ENCODE results near the gene CDC23. TPM values are rescaled to one million over a fixed set of nuclear protein-coding genes. Genes with fewer than 3 reads are reported as not detected.

The CDC23 gene, protein sequence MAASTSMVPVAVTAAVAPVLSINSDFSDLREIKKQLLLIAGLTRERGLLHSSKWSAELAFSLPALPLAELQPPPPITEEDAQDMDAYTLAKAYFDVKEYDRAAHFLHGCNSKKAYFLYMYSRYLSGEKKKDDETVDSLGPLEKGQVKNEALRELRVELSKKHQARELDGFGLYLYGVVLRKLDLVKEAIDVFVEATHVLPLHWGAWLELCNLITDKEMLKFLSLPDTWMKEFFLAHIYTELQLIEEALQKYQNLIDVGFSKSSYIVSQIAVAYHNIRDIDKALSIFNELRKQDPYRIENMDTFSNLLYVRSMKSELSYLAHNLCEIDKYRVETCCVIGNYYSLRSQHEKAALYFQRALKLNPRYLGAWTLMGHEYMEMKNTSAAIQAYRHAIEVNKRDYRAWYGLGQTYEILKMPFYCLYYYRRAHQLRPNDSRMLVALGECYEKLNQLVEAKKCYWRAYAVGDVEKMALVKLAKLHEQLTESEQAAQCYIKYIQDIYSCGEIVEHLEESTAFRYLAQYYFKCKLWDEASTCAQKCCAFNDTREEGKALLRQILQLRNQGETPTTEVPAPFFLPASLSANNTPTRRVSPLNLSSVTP
- total RNA-seq: 25.6 and 28.6 TPM in 2 replicates

DNA sequence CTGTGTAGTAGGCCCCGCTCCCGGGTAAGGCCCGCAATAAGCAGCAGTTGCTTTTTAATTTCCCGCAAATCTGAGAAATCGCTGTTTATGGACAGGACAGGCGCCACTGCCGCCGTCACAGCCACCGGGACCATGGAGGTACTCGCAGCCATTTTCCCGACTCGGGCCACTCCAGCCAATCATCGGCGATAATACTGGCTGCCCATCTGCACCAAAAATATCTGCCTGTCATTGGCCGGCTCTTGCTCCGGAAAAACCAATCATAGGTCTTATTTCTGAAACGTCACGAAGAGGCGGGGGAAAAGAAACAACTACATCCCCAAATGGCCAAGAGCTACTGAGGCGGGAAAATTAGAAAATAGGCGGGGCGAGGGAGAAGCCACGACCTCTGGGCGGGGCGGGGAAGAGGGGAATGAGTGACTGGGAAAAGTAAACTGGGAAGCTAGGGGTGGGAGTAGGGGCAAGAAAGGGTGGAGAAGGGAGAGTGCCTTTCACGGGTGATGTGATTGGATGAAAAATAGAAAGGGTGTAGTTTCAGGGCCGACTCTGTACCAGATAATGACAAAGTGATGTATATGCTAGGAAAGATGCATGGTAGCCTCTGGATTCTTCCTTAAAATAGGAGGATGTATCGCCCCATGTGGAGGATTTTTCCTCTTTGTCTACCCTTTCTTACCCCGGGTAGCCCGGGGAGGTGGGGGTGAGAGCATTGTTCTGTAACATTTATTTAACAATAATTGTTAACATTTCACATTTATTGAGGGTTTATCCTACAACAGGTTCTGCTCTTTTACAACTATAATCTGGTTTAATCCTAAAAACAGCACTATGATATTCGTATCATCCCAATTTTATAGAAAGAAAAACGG, at the start of gene CDC23:
Gene CDC23, minus strand, starts transcription at position 163 of the 869 bp plus-strand sequence. Its CDS starts 11 bp downstream, at position 152.
- peak within 1 kb of the TSS; percentile 100 for H2AFZ ChIP-seq (ENCODE audit: low read length)
- H3K4me3 ChIP-seq (ENCODE audit: insufficient read depth, low read length): peak within 1 kb of the TSS; percentile 100
- H3K79me2 ChIP-seq (ENCODE audit: insufficient read depth, low read length): peaks cover 45% of the 10 kb centered on the region
- peak within 1 kb of the TSS; percentile 97 for H3K27ac ChIP-seq (ENCODE audit: low read depth, low read length)
- TF ChIP-seq CTCF (IDR thresholded peaks at IDR 0.05; ENCODE audit: extremely low read depth, low read depth, low read length): no peak
- peak; percentile 96 for DNase-seq (ENCODE audit: insufficient read length, low spot score, missing footprints)
- no peaks in the 10 kb centered on the region for H3K27me3 ChIP-seq (ENCODE audit: insufficient read depth, low read length)
- peaks cover 14% of the 10 kb centered on the region for H3K4me1 ChIP-seq (ENCODE audit: insufficient read depth, low read length)
- no peaks in the 10 kb centered on the region for H3K9me3 ChIP-seq (ENCODE audit: low read depth, low read length)
- peaks cover 4% of the 10 kb centered on the region for H4K20me1 ChIP-seq (ENCODE audit: insufficient read depth, low read length)
- H3K4me2 ChIP-seq (ENCODE audit: insufficient read depth, low read length): peak within 1 kb of the TSS; percentile 99
- H3K36me3 ChIP-seq (ENCODE audit: insufficient read depth, low read length): peaks cover 5% of the 10 kb centered on the region

DNA sequence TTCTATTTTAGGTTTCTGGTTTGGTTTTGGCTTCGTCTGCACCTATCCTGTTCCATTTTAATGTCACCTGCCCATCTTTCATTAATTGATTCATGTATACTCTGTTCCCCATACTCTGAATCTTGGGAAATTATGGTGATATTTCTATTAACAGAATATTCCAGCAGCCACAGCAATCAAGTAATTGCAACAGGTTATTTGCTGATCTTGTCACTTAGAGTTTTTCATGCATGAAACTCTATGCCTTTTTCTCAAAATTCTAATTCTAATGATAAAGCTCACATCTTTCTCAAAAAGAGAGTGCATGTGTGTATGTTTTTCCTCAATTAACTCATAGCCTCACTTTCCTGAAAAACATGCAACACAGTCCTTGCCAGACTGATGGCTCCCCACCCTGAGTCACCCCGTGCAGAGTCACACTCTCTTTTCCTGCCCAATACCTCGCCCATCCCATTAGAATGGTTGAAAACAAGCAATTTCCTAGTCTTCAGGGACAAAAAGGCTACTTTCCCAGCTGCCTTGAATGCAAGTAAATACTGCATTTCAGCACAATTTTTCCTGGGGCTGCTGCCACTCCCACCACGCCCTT, 45.7 kb upstream of the CDC23 start:
- DNase-seq (ENCODE audit: insufficient read length, low spot score, missing footprints): peak; percentile 86
- no peaks in the 10 kb centered on the region for H3K9me3 ChIP-seq (ENCODE audit: low read depth, low read length)
- no peak overlapping the region for H3K4me3 ChIP-seq (ENCODE audit: insufficient read depth, low read length)
- H3K4me1 ChIP-seq (ENCODE audit: insufficient read depth, low read length): no peaks in the 10 kb centered on the region
- H3K79me2 ChIP-seq (ENCODE audit: insufficient read depth, low read length): no peaks in the 10 kb centered on the region
- H2AFZ ChIP-seq (ENCODE audit: low read length): no peak overlapping the region
- no peak overlapping the region for H3K4me2 ChIP-seq (ENCODE audit: insufficient read depth, low read length)
- peaks cover 14% of the 10 kb centered on the region for H3K27me3 ChIP-seq (ENCODE audit: insufficient read depth, low read length)
- TF ChIP-seq CTCF (IDR thresholded peaks at IDR 0.05; ENCODE audit: extremely low read depth, low read depth, low read length): no peak
- H3K27ac ChIP-seq (ENCODE audit: low read depth, low read length): no peak overlapping the region
- H3K36me3 ChIP-seq (ENCODE audit: insufficient read depth, low read length): no peaks in the 10 kb centered on the region
- no peaks in the 10 kb centered on the region for H4K20me1 ChIP-seq (ENCODE audit: insufficient read depth, low read length)

DNA sequence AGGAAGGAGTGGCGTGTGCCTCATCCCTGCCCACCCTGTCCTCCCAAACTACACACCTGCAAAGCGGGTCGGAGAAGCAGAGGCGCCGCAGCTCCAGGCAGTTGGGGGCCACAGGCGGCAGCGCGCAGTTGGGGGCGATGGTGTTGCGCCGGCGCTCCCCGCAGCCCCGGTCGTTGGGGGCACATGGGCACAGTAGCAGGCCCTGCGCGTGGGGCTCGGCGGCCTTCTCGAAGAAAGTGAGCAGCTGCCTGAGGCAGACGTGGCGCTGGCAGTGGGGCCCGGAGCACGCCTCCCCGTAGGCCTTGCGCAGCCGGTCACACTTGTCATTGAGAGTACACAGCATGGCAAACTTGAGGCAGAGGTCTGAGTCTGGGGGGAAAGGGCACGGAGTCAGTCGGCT, 44.5 kb upstream of the CDC23 start:
- Histone ChIP-seq H3K9me3 (ENCODE audit: low read depth, low read length) (no peaks in the 10 kb centered on the region), H3K36me3 (ENCODE audit: insufficient read depth, low read length) (no peaks in the 10 kb centered on the region), H3K4me3 (ENCODE audit: insufficient read depth, low read length) (no peak overlapping the region), H2AFZ (ENCODE audit: low read length) (no peak overlapping the region), H3K4me1 (ENCODE audit: insufficient read depth, low read length) (no peaks in the 10 kb centered on the region), H3K79me2 (ENCODE audit: insufficient read depth, low read length) (no peaks in the 10 kb centered on the region), H3K4me2 (ENCODE audit: insufficient read depth, low read length) (no peak overlapping the region), H3K27me3 (ENCODE audit: insufficient read depth, low read length) (peaks cover 18% of the 10 kb centered on the region), H4K20me1 (ENCODE audit: insufficient read depth, low read length) (no peaks in the 10 kb centered on the region), H3K27ac (ENCODE audit: low read depth, low read length) (no peak overlapping the region)
- DNase-seq (ENCODE audit: insufficient read length, low spot score, missing footprints): peak; percentile 44
- no peak for TF ChIP-seq CTCF (IDR thresholded peaks at IDR 0.05; ENCODE audit: extremely low read depth, low read depth, low read length)

Measured in osteoblast (primary cell).